SJSA1 (cell line): Measurements from ENCODE around the gene ZNF532. TPM values are rescaled to one million over a fixed set of nuclear protein-coding genes. Genes with fewer than 3 reads are reported as not detected.

ENCODE experiments used
- DNase-seq, 2 experiments: peaks; one replicate each; pipeline ENCODE4 v3.0.0-alpha.2; 2015 to 2020; ENCODE audit warnings: low spot score in 2 of 2, low read depth in 1 of 2
- H3K27ac ChIP-seq: fragments of 250-450 bp; sonication (Bioruptor Pico); 2 replicates; pipeline ENCODE4 v1.5.1; 2020; ENCODE audit warnings: mild to moderate bottlenecking, moderate library complexity
- H3K27me3 ChIP-seq: fragments of 250-450 bp; sonication (Bioruptor Pico); replicated peaks from 2 replicates; pipeline ENCODE4 v1.5.1; 2020; ENCODE audit warnings: mild to moderate bottlenecking, moderate library complexity
- H3K36me3 ChIP-seq: fragments of 250-450 bp; sonication (Bioruptor Pico); 2 replicates; pipeline ENCODE4 v1.5.1; 2020; ENCODE audit warnings: mild to moderate bottlenecking
- H3K4me1 ChIP-seq: fragments of 250-450 bp; sonication (Bioruptor Pico); replicated peaks from 2 replicates; pipeline ENCODE4 v1.6.1; 2021; ENCODE audit warnings: mild to moderate bottlenecking
- H3K4me3 ChIP-seq: fragments of 250-450 bp; sonication (Bioruptor Pico); 2 replicates; pipeline ENCODE4 v1.5.1; 2020; ENCODE audit warnings: mild to moderate bottlenecking
- H3K9me3 ChIP-seq: fragments of 250-450 bp; sonication (Bioruptor Pico); replicated peaks from 2 replicates; pipeline ENCODE4 v1.5.1; 2020; ENCODE audit warnings: mild to moderate bottlenecking
- total RNA-seq: library from RNA; depleted of rRNA; stranded (reverse); fragments of >200 nt; shearing (Covaris generic); gene quantifications from 2 replicates; pipeline ENCODE4 v1.2.3, GENCODE V29; 2014

Gene ZNF532
- total RNA-seq, 1 experiment from 2014 or later = 52.6 TPM

DNA sequence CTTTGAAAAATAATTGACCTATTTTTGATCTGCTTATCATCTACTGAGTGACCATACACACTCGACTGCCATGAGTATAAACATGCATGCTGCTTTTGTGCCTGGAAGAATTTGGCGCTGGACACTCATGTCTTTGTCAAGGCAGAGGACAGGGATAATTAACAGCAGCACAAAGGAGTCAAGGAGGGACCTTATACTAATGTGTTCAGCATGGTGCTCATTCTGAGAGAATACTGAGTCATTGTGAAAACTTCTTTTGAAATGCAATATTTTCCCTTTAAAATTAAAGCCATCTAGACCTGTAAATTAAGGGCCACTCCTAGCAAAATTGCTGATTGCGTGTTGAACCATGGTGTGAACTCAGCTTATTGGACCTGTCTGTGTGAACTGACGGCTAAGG lies 116.3 kb downstream of the ZNF532 start:
- H3K4me1 ChIP-seq = no peaks in the 10 kb centered on the region

DNA sequence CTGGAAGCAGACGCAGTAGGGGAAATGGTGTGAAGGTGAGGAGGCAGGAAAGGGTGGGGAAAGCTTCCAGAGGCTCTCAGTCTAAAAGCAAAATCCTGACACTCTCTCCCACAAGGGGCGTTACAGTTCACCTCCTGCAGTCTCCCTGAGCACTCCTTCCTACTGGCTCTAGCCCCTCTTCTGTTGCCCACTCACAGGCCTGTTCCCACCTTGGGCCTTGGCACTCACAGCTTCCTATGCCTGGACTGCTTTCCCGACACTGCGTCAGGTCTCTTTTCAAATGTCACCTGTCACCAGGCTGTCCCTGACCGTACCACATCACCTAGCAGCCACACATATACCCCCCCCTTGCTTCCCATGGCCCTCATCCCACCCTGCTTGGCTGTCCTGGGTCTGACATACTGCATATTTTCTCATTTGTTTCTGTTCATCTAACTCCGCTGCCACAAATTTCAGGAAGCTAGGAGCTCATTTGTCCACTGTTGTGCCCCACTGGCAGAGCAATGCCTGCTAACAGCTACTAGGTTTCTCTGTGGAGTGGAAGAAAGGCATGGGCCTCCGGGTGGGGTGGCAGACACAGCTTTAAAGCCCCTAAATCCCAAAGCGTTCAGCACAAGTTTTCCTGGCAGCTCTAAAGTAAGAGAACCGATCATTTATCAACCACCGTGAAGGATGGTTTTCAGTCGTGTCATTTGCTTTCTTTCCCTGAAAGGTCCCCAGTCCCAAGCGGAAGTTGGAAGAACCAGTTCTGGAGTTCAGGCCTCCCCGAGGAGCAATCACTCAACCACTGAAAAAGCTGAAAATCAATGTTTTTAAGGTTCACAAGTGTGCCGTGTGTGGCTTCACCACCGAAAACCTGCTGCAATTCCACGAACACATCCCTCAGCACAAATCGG lies 118.8 kb downstream of the ZNF532 start:
- Histone ChIP-seq H3K27me3 (no peaks in the 10 kb centered on the region), H3K36me3 (peaks cover 59% of the 10 kb centered on the region), H3K9me3 (no peaks in the 10 kb centered on the region), H3K4me1 (no peaks in the 10 kb centered on the region), H3K27ac (no peak overlapping the region), H3K4me3 (no peak overlapping the region)
- DNase-seq = no peak

More for the DNA sequence above, 116.3 kb downstream of the ZNF532 start:
- Histone ChIP-seq H3K4me3 (no peak overlapping the region), H3K27me3 (no peaks in the 10 kb centered on the region), H3K27ac (no peak overlapping the region), H3K9me3 (no peaks in the 10 kb centered on the region), H3K36me3 (peaks cover 60% of the 10 kb centered on the region)
- DNase-seq = no peak

DNA sequence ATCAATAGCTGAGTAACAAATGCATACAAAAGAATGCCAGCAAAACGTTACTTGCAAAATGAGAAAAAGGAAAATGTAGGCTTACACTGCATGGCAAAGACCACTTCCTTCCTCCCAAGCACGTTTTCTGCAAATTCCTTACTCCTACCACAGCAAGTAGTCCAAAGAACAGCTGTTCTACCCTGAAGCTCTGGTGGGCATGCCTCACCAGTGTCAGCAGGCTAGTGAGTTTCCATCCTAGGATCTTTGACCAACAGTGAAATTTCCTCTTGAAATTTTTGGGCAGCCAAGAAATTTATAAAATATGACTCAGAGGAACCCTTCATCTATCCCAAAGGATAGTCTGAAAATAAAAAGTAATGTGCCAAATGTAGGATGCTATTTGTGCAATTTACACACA lies 123.9 kb downstream of the ZNF532 start:
- Histone ChIP-seq H3K4me3 (no peak overlapping the region), H3K27me3 (no peaks in the 10 kb centered on the region), H3K36me3 (peaks cover 10% of the 10 kb centered on the region), H3K27ac (no peak overlapping the region), H3K4me1 (peaks cover 25% of the 10 kb centered on the region), H3K9me3 (0 out of 2 replicates have a peak, but pooled peaks cover 3% of the 10 kb centered on the region)
- DNase-seq = no peak

DNA sequence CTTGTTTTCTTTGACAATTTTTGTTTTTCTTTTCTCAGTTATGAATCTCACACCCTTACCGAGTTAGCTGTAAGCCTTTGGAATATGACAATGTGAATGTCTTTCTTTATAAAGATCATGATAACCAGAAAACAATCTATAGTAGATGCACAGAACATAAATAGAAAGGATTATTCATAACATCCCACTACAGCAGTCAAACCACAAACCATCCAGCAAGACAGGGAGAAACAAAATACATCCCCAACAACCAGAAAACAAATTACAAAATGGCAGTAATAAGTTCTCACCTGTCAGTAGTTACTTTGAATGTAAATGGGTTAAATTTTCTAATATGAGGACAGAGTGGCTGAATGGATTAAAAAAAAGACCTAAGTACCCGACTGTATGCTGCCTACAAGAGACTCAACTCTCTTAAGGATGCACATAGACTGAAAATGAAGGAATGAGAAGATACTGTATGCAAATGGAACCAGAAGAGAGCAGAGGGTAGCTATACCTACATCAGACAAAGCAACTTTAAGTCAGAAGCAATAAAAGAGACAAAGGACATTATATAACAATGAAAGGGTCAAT lies 124.6 kb downstream of the ZNF532 start:
- Histone ChIP-seq H3K36me3 (peaks cover 4% of the 10 kb centered on the region), H3K9me3 (0 out of 2 replicates have a peak, but pooled peaks cover 3% of the 10 kb centered on the region), H3K27me3 (no peaks in the 10 kb centered on the region), H3K4me3 (no peak overlapping the region), H3K27ac (no peak overlapping the region), H3K4me1 (peaks cover 31% of the 10 kb centered on the region)
- DNase-seq = no peak

DNA sequence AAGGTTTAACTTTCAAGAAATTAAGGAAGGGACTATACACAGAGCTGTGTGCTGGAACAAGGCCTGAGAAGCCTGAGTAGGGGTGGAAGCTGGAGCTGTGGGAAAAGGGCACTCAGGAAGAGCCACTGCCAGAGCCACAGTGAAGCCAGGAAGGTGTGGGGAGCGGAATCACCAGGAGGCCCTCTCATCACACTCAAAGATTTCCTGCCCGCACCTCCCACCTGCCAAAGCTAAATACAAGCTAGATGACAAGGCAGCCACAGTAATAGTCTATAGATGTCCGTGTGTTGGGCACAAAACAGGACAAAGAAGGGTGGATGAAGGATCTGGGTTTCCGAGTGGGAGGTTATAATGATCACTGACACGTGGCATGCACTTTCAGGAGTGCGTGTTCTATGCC lies 126.0 kb downstream of the ZNF532 start:
- Histone ChIP-seq H3K4me3 (no peak overlapping the region), H3K9me3 (0 out of 2 replicates have a peak, but pooled peaks cover 3% of the 10 kb centered on the region), H3K27me3 (no peaks in the 10 kb centered on the region), H3K27ac (no peak overlapping the region), H3K36me3 (peaks cover 4% of the 10 kb centered on the region; the same call in 1 of the 2 replicates), H3K4me1 (peaks cover 36% of the 10 kb centered on the region)
- no peak for DNase-seq

DNA sequence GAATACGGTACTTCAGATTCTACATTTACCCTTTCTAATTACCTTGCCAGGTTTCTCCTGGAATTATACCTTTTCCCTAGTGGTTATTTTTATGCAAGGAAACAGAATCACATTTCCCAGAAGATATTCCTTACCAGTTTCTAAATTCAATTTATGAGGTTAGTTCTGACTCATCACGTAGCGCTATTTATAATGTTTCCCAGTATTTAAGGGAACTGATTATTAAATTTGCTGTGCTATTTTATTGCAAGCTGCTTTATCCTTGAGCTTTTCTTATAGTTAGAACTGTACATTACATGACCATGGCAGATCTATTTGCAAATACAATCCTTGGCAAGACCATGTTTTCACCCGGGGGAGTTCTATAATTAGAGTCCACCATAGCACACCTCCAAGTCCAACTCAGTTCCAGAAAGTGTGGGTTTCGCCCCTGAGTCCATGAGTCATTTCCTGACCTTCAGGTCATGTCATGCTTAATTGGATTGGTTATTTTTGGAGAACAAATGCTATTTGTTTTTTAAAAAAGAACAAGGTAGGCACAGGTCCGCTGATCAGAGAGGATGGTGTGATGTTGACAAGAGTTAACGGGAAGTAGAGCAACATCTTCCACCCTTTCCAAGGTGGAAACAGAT lies 126.6 kb downstream of the ZNF532 start:
- 0 out of 2 replicates have a peak, but pooled peaks cover 3% of the 10 kb centered on the region for H3K9me3 ChIP-seq
- H3K27me3 ChIP-seq = no peaks in the 10 kb centered on the region
- no peak for DNase-seq
- no peak overlapping the region for H3K27ac ChIP-seq
- H3K4me3 ChIP-seq = no peak overlapping the region
- peaks cover 42% of the 10 kb centered on the region for H3K4me1 ChIP-seq
- peaks cover 4% of the 10 kb centered on the region; the same call in 1 of the 2 replicates for H3K36me3 ChIP-seq

DNA sequence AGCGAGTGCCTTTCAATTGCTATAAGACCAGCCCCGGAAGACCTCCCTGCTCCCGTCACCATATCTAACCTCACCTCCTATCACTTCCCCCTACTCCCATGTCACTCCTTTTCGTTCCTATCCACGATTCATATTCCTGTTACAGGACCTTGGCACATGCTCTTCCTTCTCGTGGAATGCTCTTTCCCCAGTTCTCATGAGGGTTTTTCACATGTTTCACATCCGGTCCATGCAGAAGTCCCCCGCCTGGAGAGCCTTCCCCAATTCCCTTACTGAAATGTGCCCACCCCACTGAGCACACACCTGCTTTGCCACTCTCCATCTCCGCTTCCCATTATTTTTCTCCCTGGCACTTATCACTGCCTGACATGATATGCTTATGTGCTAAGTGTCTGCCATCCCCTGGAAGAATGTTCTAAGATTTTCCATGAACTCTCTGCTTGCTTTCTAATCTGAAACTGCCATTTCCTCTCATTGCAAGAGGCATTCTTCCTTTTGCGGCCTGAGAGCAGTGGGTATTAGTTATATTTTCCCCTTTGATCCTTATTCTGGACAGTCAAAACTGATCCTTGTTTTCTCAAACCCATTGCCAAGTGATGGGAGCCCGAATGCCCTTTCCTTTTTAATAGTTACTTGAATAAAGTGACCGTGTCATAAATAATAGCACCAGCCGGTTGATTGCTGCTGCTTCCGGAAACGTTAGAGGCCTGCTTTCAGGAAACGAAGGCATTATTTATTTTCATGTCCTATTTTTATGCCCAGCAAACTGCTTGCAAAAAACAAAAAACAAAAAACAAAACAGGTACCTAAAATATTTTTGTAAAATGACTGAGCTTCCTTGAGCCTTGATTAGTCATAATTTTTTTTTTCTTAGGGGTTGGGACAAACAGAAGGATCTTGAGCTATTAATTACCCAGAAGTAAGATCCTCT lies 127.9 kb downstream of the ZNF532 start:
- no peak overlapping the region for H3K4me3 ChIP-seq
- H3K27ac ChIP-seq = peak overlapping the region; percentile 74
- H3K9me3 ChIP-seq = 0 out of 2 replicates have a peak, but pooled peaks cover 3% of the 10 kb centered on the region
- no peak for DNase-seq
- H3K4me1 ChIP-seq = peaks cover 55% of the 10 kb centered on the region
- no peaks in the 10 kb centered on the region for H3K27me3 ChIP-seq
- no peaks in the 10 kb centered on the region for H3K36me3 ChIP-seq

DNA sequence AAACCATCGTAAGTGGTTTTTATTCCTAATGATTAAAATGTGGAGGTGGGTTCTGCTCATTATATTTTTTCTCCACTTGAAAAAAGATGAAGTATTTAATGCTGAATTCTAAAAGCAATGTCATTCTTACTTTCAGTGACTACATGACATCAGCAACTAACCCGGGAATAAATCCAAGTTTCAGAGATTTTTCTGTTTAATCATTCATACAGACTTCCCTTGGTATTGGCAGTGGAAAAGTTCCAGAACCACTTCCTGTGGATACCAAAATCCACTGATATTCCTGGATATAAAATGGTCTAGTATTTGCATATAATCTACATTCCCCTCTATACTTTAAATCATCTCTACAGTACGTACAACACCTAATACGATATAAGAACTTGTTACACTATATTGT lies 128.6 kb downstream of the ZNF532 start:
- Histone ChIP-seq H3K27me3 (no peaks in the 10 kb centered on the region), H3K27ac (peak overlapping the region; percentile 74), H3K4me1 (peaks cover 62% of the 10 kb centered on the region), H3K36me3 (no peaks in the 10 kb centered on the region), H3K9me3 (0 out of 2 replicates have a peak, but pooled peaks cover 3% of the 10 kb centered on the region), H3K4me3 (no peak overlapping the region)
- peak in 1 of 2 experiments; percentile 69 for DNase-seq

DNA sequence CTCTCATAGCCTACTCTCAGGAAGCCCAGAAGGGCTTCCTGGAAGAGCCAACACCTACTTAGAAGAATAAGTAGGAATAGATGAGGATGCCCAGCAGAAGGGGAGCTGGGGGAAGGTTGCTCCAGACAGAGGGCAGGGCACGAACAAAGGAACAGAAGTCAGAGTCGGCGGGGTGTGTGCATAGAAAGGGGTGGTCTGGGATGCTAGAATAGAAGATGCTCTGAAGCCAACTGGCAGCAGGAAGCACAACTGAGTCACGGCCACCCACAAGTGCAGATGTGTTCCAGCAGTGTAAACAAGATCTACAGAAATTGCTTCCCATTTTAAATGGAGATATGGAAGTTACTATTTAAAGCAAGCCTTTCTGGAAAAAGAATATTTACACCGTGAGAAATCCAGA lies 131.0 kb downstream of the ZNF532 start:
- Histone ChIP-seq H3K4me3 (no peak overlapping the region), H3K4me1 (peaks cover 72% of the 10 kb centered on the region), H3K36me3 (no peaks in the 10 kb centered on the region), H3K27me3 (no peaks in the 10 kb centered on the region), H3K27ac (peak overlapping the region; percentile 13; the same call in 1 of the 2 replicates), H3K9me3 (no peaks in the 10 kb centered on the region)
- peak in 1 of 2 experiments; percentile 49 for DNase-seq

DNA sequence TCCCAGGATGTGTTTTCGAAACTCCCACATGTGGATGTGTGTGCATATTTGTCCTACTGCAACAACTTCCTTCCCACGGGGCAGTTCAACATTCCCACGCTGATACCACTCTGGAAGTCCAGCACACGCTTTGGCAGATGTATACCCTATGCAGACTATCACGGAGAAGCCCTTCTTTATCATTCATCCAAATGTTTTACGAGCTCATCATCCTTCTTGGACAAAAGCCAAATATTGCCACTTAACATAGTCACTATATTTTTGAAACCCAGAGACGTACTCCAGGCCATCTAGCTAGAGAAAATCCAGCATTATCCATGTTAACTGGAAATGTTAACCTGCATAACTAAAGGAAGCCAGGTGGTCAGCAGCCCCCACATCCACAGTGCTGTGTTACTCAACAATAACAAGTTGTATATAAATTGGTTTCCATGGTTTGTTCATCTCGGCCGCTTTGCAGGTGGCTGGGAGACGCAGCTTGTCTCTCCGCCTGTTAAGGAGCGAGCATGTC lies 131.5 kb downstream of the ZNF532 start:
- H3K27ac ChIP-seq = peak overlapping the region; percentile 13; the same call in 1 of the 2 replicates
- peak in 1 of 2 experiments; percentile 58 for DNase-seq
- H3K4me1 ChIP-seq = peaks cover 71% of the 10 kb centered on the region
- H3K4me3 ChIP-seq = no peak overlapping the region
- H3K36me3 ChIP-seq = no peaks in the 10 kb centered on the region
- no peaks in the 10 kb centered on the region for H3K9me3 ChIP-seq
- no peaks in the 10 kb centered on the region for H3K27me3 ChIP-seq

DNA sequence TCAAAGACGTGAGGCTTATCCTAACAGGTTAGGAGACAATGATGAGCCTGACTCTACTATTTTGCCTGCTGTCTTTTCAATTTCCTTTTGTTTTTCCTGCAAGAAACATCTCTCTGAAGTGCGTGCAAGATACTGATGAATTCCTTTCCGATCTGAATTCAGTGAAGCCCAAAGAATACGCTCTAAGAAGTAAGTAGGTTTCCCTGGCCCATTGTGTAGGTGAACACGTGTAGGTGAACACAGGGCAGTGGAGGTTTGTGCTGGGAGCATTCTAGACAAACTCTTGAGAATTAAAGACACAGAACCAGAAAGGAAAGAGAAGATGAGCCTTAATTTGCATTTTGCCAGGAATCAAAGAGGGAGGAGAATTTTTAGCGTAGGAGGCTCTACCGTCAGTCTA lies 132.0 kb downstream of the ZNF532 start:
- Histone ChIP-seq H3K27ac (no peak overlapping the region; the same call in 1 of the 2 replicates), H3K4me1 (peaks cover 65% of the 10 kb centered on the region), H3K4me3 (no peak overlapping the region), H3K27me3 (no peaks in the 10 kb centered on the region), H3K36me3 (no peaks in the 10 kb centered on the region), H3K9me3 (no peaks in the 10 kb centered on the region)
- no peak for DNase-seq

DNA sequence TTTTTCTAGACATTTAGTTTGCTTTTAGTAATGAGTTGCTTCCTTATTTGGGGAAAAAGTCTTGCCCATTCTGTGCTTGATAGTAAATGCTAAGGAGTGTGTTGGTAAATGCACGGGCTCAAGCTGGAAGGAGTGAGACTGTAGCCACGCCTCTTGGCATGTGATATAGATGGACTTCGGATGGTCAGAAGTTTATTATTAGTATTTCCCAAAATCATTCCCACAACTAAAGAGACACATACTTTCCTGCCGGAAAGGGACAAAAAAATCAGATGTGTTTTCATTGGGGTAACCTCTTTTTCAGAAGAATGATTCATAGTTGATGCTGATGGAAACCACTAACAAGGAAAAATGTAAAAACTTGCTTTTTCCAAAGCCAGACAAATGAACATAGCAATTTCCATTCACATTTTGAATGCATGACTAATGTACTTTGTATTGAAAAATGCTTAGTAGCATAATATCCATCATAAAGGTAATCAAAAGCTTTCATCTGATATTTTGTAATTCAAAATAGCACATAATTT lies 133.2 kb downstream of the ZNF532 start:
- Histone ChIP-seq H3K9me3 (no peaks in the 10 kb centered on the region), H3K27me3 (no peaks in the 10 kb centered on the region), H3K36me3 (no peaks in the 10 kb centered on the region), H3K27ac (peak overlapping the region; percentile 78), H3K4me3 (no peak overlapping the region), H3K4me1 (peaks cover 54% of the 10 kb centered on the region)
- peak; percentile 70 to 82 for DNase-seq
